Osteocyte (in vitro differentiated cells): ENCODE data around the gene FILIP1. TPM values are rescaled to one million over a fixed set of nuclear protein-coding genes. Genes with fewer than 3 reads are reported as not detected.

ENCODE experiments used
- DNase-seq: peaks from one replicate; pipeline ENCODE4 v3.0.0; 2021; ENCODE audit warnings: mixed read lengths; ENCODE audit not compliant: unreplicated experiment; ENCODE audit errors: extremely low spot score
- H3K27ac Mint-ChIP-seq: one replicate; pipeline ENCODE4 v1.8.0; 2021; ENCODE audit warnings: mild to moderate bottlenecking, mixed read lengths; ENCODE audit not compliant: unreplicated experiment
- H3K27me3 Mint-ChIP-seq: one replicate; pipeline ENCODE4 v1.8.0; 2021; ENCODE audit warnings: mixed read lengths; ENCODE audit not compliant: unreplicated experiment
- H3K36me3 Mint-ChIP-seq: one replicate; pipeline ENCODE4 v1.8.0; 2021; ENCODE audit warnings: mixed read lengths; ENCODE audit not compliant: unreplicated experiment
- H3K4me1 Mint-ChIP-seq: one replicate; pipeline ENCODE4 v1.8.0; 2021; ENCODE audit warnings: mixed read lengths; ENCODE audit not compliant: unreplicated experiment
- H3K4me3 Mint-ChIP-seq: one replicate; pipeline ENCODE4 v1.8.0; 2021; ENCODE audit warnings: mild to moderate bottlenecking, moderate library complexity, mixed read lengths; ENCODE audit not compliant: unreplicated experiment
- H3K9me3 Mint-ChIP-seq: one replicate; pipeline ENCODE4 v1.8.0; 2021; ENCODE audit warnings: mixed read lengths; ENCODE audit not compliant: unreplicated experiment
- total RNA-seq: library from RNA; stranded (reverse); gene quantifications from 2 replicates; pipeline ENCODE4 v1.2.1, GENCODE V29; 2021
- TF ChIP-seq, protein P1 (sequence below): fragments of 200-600 bp; sonication (generic); IDR thresholded peaks from 2 replicates; pipeline ENCODE4 v1.5.0; 2021; ENCODE audit warnings: antibody characterized with exemption, mild to moderate bottlenecking, moderate library complexity

Gene FILIP1
- total RNA-seq, 1 donor from 2014 or later = 0.05 TPM

DNA sequence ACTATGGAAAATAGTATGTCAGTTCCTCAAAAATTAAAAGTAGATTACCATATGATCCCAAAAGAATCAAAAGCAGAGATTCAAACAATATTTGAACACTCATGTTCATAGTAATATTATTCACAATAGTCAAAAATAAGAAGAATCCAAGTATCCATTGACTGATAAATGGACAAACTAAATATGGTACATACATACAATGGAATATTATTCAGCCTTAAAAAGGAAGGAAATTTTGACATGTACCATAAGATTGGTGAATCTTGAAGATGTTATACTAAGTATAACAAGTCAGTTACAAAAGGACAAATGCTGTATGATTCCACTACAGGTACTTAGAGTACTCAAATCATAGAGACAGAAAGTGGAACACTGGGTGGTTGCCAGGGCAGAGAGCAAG lies 120.7 kb downstream of the FILIP1 start:
- H3K36me3 Mint-ChIP-seq = no peaks in the 10 kb centered on the region
- no peak for DNase-seq
- peaks cover 7% of the 10 kb centered on the region for H3K9me3 Mint-ChIP-seq
- no peak overlapping the region for H3K4me3 Mint-ChIP-seq
- no peak overlapping the region for H3K27ac Mint-ChIP-seq
- peaks cover 5% of the 10 kb centered on the region for H3K27me3 Mint-ChIP-seq
- H3K4me1 Mint-ChIP-seq = peaks cover 9% of the 10 kb centered on the region
- TF ChIP-seq, protein P1, sequence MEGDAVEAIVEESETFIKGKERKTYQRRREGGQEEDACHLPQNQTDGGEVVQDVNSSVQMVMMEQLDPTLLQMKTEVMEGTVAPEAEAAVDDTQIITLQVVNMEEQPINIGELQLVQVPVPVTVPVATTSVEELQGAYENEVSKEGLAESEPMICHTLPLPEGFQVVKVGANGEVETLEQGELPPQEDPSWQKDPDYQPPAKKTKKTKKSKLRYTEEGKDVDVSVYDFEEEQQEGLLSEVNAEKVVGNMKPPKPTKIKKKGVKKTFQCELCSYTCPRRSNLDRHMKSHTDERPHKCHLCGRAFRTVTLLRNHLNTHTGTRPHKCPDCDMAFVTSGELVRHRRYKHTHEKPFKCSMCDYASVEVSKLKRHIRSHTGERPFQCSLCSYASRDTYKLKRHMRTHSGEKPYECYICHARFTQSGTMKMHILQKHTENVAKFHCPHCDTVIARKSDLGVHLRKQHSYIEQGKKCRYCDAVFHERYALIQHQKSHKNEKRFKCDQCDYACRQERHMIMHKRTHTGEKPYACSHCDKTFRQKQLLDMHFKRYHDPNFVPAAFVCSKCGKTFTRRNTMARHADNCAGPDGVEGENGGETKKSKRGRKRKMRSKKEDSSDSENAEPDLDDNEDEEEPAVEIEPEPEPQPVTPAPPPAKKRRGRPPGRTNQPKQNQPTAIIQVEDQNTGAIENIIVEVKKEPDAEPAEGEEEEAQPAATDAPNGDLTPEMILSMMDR = no peak

DNA sequence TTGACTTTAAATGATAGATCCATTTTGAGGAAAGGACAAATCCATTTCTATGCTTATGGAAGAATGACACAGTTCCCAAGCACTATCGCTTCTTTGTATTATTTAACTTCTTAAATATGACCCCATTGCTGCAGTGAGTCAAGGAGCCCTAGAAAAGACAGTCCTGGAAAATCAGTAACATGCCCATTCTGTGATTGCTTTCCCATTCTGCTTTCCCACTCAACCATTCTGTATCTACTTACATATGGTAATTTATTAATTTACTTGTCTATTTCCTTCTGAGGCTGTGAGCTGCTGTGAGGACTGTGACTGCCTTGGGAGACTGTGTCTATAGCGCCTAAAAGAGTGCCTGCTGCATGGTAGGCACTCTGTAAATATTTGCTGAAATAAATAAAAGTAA lies 123.6 kb downstream of the FILIP1 start:
- H3K4me3 Mint-ChIP-seq = no peak overlapping the region
- no peak overlapping the region for H3K27ac Mint-ChIP-seq
- H3K9me3 Mint-ChIP-seq = peaks cover 7% of the 10 kb centered on the region
- DNase-seq = no peak
- TF ChIP-seq, protein P1 = no peak
- no peaks in the 10 kb centered on the region for H3K36me3 Mint-ChIP-seq
- peaks cover 7% of the 10 kb centered on the region for H3K27me3 Mint-ChIP-seq
- peaks cover 3% of the 10 kb centered on the region for H3K4me1 Mint-ChIP-seq

DNA sequence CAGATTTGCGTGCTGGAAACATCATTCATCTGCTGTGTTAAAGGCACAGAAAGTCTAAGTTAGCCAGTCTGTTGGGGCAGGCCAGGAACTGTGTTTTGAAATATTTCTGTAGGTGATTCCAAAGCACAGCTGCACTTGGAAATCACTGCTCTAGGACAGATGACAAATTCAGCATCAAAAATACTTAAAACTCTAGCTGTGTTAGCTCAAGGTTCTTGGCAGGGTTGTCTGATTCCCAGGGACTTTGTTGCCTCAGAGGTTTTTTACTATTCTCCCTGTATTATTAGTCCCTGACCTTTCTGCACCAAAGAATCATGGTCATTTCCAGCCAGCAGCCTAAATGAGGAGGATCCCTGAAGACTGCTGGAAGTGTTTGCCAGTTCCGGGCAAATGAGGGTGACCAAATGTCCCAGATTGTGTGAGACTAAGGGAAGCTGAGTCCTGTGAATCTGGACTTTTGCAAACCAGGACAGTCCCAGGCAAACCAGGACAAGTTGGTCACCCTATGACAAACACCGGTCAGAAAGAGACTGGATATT lies 124.7 kb downstream of the FILIP1 start:
- Mint-ChIP-seq H3K9me3 (peaks cover 7% of the 10 kb centered on the region), H3K36me3 (no peaks in the 10 kb centered on the region), H3K4me1 (no peaks in the 10 kb centered on the region), H3K4me3 (no peak overlapping the region), H3K27me3 (peaks cover 4% of the 10 kb centered on the region), H3K27ac (no peak overlapping the region)
- DNase-seq = no peak
- TF ChIP-seq, protein P1 = no peak

DNA sequence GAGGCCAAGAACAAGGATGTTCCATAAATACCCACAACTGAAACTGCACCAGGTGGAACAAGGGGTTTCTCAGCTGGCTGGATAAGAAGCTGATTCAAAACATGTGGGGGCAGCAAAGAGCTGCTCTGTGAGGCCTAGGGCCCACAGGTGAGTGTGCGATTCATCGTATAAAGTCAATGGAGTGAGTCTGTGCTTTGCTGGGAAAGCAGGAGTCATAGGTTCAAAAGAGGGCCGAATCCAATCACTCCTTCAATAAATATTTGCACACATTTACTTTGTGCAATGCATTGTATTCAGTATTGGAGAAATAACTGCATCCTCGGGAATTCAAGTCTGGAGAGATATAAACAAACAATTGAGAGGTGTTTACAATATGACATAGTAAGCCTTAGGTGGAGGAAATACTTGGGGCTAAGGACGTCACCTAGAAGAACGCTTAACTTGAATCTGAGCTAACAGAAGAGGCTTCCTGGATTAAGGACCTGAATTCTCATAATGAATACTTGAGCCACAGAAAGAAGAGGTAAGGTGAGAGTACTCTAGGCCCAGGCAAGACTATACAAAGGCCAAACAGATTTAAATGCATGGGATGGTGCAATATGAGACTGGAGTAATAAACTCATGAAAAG lies 125.3 kb downstream of the FILIP1 start:
- H3K4me3 Mint-ChIP-seq = no peak overlapping the region
- H3K27ac Mint-ChIP-seq = no peak overlapping the region
- TF ChIP-seq, protein P1 = peak; percentile 32
- no peaks in the 10 kb centered on the region for H3K4me1 Mint-ChIP-seq
- H3K9me3 Mint-ChIP-seq = peaks cover 7% of the 10 kb centered on the region
- H3K27me3 Mint-ChIP-seq = peaks cover 4% of the 10 kb centered on the region
- no peak for DNase-seq
- H3K36me3 Mint-ChIP-seq = no peaks in the 10 kb centered on the region

DNA sequence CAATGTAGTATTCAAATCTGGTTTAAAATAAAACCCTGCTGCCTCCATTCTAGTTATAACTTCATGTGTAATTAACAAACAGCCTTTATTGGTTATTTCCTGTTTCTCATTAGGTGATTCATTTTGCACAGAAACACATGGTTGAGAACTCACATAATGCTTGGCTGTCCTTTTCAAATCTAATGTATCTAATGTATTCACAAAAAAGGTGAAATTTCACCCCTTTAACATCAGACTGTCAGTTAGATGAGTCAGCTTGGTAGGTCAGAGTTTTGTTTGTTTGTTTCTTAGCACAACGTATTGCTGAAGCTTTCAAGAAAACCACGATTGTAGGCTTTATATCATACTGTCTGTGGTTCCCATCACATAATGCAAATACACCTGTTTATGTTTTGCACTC lies 130.3 kb downstream of the FILIP1 start:
- no peaks in the 10 kb centered on the region for H3K9me3 Mint-ChIP-seq
- H3K4me1 Mint-ChIP-seq = no peaks in the 10 kb centered on the region
- no peak overlapping the region for H3K4me3 Mint-ChIP-seq
- DNase-seq = no peak
- no peaks in the 10 kb centered on the region for H3K36me3 Mint-ChIP-seq
- peaks cover 4% of the 10 kb centered on the region for H3K27me3 Mint-ChIP-seq
- no peak overlapping the region for H3K27ac Mint-ChIP-seq
- TF ChIP-seq, protein P1 = no peak
